AG04449 (cell line): Measurements from ENCODE around the gene ANO4.

Source experiments
- CTCF ChIA-PET: fragments of 350-600 bp; formaldehyde crosslinking; extraction: SDS; loops from one replicate; lab custom pipeline; 2021; ENCODE audit warnings: antibody characterized with exemption; lab: Yijun Ruan, JAX
- POLR2A ChIA-PET: fragments of 400-600, 350-600 bp; formaldehyde crosslinking; extraction: SDS; loops from one replicate; lab custom pipeline; 2020; ENCODE audit warnings: antibody characterized with exemption, inconsistent platforms; lab: Yijun Ruan, JAX
- DNase-seq: peaks from one replicate; pipeline ENCODE4 v3.0.0-alpha.2; 2010; ENCODE audit warnings: low read depth, low spot score
- H3K4me3 ChIP-seq: 2 replicates; pipeline ENCODE4 v1.5.1; 2011; ENCODE audit warnings: low read depth, mild to moderate bottlenecking, control low read depth, low read length
- TF ChIP-seq, protein P1 (sequence below): IDR thresholded peaks from one replicate; pipeline ENCODE4 v1.5.1; 2011; ENCODE audit warnings: mild to moderate bottlenecking, moderate library complexity, low read length, control low read depth, inconsistent platforms; ENCODE audit not compliant: insufficient read depth; ENCODE audit errors: missing control alignments

ANO4 gene

DNA sequence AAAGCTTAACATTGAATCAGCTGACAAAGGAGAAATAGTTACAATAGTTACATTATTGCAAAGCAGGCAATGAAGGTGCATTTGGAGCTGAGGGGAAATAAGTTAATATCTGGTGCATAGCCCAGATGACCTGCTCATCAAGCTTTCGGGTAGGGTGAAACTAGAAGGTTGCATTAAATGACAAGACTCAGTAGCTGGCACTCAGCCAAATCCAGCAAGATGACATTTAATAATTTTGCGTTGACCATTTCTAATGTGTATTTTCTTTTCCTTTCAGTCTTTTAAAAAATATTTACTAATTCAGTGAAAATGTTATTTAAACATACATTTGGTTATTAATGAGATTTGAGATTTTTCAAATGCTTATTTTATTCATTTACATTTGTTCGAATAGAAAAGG is 226.9 kb downstream of the ANO4 start:
- ChIA-PET CTCF (no interaction called here), POLR2A (interaction anchor here (0.6 kb wide), 1 partner anchor 153 kb away, joined by 3 read pairs; no protein-coding TSS in a partner anchor)
- TF ChIP-seq, protein P1, sequence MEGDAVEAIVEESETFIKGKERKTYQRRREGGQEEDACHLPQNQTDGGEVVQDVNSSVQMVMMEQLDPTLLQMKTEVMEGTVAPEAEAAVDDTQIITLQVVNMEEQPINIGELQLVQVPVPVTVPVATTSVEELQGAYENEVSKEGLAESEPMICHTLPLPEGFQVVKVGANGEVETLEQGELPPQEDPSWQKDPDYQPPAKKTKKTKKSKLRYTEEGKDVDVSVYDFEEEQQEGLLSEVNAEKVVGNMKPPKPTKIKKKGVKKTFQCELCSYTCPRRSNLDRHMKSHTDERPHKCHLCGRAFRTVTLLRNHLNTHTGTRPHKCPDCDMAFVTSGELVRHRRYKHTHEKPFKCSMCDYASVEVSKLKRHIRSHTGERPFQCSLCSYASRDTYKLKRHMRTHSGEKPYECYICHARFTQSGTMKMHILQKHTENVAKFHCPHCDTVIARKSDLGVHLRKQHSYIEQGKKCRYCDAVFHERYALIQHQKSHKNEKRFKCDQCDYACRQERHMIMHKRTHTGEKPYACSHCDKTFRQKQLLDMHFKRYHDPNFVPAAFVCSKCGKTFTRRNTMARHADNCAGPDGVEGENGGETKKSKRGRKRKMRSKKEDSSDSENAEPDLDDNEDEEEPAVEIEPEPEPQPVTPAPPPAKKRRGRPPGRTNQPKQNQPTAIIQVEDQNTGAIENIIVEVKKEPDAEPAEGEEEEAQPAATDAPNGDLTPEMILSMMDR = no peak
- no peak overlapping the region for H3K4me3 ChIP-seq
- no peak for DNase-seq

DNA sequence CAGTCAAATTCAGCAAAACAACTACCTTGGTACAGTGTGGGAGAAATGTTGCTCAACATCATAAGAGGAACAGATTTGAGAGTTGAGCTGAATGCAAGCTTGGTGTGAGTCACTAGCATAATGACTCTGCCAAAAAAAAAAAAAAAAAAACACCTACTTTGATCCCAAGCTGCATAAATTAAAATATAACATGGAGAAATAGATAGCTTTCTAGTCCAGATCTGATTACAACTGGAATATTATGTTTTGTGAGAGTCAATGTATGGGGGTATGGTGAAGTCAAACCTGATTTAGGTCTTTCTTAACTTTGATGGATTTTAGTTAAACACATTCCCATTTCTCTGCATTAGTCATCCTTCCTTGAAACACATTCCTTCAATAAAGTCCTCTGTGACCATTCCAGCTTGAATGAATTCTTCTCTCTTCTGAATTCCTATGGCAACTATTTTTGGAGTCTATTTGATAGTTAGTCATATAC is 227.4 kb downstream of the ANO4 start:
- H3K4me3 ChIP-seq = no peak overlapping the region
- ChIA-PET POLR2A (interaction anchor here (0.6 kb wide), 1 partner anchor 153 kb away, joined by 3 read pairs; no protein-coding TSS in a partner anchor), CTCF (interaction anchor here (0.7 kb wide), 1 partner anchor 302 kb away, joined by 3 read pairs; no protein-coding TSS in a partner anchor)
- TF ChIP-seq, protein P1 = no peak
- DNase-seq = peak; percentile 23

DNA sequence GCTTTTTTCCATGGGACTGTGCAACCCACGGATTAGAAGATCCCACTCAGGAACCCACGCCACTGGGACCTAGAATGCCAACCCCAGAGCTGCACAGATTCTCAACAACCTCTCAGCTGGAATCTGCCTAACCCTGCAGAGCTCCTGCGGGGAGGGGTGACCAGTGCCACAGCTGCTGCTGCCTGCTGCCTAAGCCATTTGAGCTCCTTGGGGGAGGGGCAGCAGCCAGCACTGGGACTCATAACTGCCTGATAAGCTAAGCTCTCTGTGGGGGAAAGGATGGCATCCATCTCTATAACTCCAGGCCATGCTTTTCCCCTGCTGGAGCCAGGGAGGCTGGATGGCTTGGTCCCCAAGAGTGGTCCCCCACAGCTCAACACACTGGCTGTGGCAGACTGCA is 232.6 kb downstream of the ANO4 start:
- TF ChIP-seq, protein P1 = no peak
- H3K4me3 ChIP-seq = no peak overlapping the region
- POLR2A ChIA-PET = no interaction called here
- CTCF ChIA-PET = no interaction called here
- DNase-seq = no peak

DNA sequence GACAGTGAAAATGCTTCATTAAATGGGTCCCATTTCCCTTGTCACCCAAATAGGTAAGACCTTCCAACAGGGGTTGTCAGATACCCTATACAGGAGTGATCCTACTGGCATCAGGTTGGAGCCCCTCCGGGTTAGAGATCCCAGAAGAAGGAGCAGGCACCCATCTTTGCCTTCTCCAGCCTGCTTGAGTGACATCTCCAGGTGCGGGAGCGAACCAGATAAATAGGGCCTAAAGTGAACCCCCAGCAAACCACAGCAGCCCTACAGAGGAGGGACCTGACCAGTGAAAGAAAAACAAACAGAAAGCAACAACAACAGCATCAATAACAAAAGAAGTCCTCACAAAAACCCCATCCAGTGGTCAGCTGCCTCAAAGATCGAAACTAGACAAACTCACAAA is 233.2 kb downstream of the ANO4 start:
- DNase-seq = no peak
- TF ChIP-seq, protein P1 = no peak
- POLR2A ChIA-PET = no interaction called here
- H3K4me3 ChIP-seq = no peak overlapping the region
- CTCF ChIA-PET = no interaction called here

DNA sequence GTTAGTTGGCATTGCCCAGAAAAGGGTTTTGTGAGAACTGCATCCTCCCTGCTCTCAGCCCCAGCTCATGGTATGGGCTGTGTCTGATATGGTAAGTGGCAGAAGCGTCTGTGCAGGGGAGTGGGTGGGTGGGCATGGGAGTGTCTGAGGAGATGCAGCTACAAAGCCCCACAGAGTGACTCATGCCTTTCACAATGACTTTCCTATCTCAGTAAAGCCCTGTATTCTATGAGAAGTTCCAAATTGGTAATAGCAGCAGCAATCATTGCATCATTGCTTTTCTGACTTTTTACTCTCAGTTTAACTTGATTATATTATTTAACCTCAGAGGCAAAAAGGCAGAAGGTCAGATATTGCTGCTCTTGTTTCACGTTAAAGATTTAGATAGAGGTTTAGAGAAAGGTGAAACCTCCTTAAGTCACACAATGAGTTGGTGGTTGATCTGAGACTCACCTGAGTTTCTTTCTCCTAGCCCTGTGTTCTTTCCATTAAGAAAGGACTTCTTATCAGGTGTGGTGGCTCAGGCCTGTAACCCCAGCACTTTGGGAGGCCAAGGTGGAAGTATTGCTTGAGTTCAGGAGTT is 243.8 kb downstream of the ANO4 start:
- TF ChIP-seq, protein P1 = no peak
- ChIA-PET POLR2A (no interaction called here), CTCF (no interaction called here)
- no peak for DNase-seq
- H3K4me3 ChIP-seq = no peak overlapping the region

DNA sequence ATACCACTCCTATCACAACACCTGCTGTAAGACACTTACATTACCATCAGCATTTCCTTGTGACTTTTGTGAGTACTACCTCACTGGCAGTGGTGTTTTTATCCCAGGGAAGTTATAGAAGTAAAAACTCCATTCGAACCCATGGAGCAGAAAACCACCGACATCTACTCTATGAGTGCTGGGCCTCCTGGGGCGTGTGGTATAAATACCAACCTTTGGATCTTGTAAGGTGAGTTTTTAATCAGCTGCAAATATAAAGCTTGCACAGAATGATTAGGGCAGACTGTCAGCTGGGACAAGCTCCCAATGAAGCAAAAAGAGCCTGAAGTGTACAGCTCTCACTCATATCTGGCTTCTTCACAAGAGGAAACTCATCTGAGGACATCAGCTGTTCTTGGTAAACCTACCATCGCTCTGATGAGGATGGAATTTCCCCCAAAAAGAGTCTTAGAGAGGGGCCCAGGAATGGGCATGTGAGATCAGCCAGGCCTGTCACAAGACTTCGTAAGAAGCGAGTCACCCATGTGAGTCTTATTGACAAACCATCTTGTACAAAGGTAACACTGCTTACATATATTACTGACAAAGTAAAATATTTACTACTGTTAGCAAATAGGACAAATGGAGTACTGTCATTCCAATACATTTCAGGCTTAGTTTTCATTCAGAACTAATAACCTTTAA is 245.4 kb downstream of the ANO4 start:
- POLR2A ChIA-PET = no interaction called here
- H3K4me3 ChIP-seq = no peak overlapping the region
- CTCF ChIA-PET = no interaction called here
- TF ChIP-seq, protein P1 = no peak
- DNase-seq = no peak
